ENCODE data around the gene MIEF2.

DNA sequence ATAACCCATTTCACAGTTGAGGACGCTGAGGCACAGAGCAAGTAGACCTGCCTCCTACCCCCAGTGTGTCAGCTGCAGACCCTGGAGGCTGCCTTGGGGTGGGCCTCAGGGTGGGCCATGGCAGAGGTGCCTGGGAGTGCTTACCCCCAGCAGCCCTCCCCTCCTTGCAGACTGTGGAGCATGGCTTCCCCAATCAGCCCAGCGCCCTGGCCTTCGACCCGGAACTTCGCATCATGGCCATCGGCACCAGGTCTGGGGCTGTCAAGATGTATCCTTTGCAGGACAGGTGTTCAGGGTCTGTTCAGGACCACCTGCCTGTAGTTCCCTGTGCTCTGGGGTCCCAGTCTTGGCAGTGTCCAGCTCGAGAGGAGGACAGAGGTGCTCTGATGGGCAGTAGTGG lies 30.7 kb upstream of the MIEF2 start:
- TF ChIP-seq, protein P1, sequence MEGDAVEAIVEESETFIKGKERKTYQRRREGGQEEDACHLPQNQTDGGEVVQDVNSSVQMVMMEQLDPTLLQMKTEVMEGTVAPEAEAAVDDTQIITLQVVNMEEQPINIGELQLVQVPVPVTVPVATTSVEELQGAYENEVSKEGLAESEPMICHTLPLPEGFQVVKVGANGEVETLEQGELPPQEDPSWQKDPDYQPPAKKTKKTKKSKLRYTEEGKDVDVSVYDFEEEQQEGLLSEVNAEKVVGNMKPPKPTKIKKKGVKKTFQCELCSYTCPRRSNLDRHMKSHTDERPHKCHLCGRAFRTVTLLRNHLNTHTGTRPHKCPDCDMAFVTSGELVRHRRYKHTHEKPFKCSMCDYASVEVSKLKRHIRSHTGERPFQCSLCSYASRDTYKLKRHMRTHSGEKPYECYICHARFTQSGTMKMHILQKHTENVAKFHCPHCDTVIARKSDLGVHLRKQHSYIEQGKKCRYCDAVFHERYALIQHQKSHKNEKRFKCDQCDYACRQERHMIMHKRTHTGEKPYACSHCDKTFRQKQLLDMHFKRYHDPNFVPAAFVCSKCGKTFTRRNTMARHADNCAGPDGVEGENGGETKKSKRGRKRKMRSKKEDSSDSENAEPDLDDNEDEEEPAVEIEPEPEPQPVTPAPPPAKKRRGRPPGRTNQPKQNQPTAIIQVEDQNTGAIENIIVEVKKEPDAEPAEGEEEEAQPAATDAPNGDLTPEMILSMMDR (IDR thresholded peaks at IDR 0.05), result no peak
- TF ChIP-seq POLR2AphosphoS5 (IDR thresholded peaks at IDR 0.05) (no peak), POLR2A (IDR thresholded peaks at IDR 0.05) (no peak)

Data from transverse colon (tissue), 4 donors.